Neural crest cell (in vitro differentiated cells): ENCODE data around the gene TMEM140. TPM values are rescaled to one million over a fixed set of nuclear protein-coding genes. Genes with fewer than 3 reads are reported as not detected.

Experiments
- DNase-seq: peaks from one replicate; pipeline ENCODE4 v3.0.0; 2021; ENCODE audit warnings: low read depth, mixed read lengths, low spot score
- H3K27ac Mint-ChIP-seq: one replicate; pipeline ENCODE4 v1.8.0; 2021; ENCODE audit warnings: mild to moderate bottlenecking, mixed read lengths; ENCODE audit not compliant: unreplicated experiment
- H3K27me3 Mint-ChIP-seq: 2 replicates; pipeline ENCODE4 v1.8.0; 2021; ENCODE audit warnings: low read depth, mild to moderate bottlenecking, mixed read lengths
- H3K36me3 Mint-ChIP-seq: 2 replicates; pipeline ENCODE4 v1.8.0; 2021; ENCODE audit warnings: low read depth, mild to moderate bottlenecking, mixed read lengths
- H3K4me1 Mint-ChIP-seq: 2 replicates; pipeline ENCODE4 v1.8.0; 2021; ENCODE audit warnings: mixed read lengths
- H3K4me3 Mint-ChIP-seq: one replicate; pipeline ENCODE4 v1.8.0; 2021; ENCODE audit warnings: mild to moderate bottlenecking, mixed read lengths
- H3K9me3 Mint-ChIP-seq: 2 replicates; pipeline ENCODE4 v1.8.0; 2021; ENCODE audit warnings: mixed read lengths
- CTCF ChIP-seq: fragments of 200-600 bp; sonication (generic); conservative IDR thresholded peaks from 2 replicates; pipeline ENCODE4 v1.5.0; 2021; ENCODE audit warnings: antibody characterized with exemption, mild to moderate bottlenecking
- total RNA-seq: library from RNA; stranded (reverse); gene quantifications from 2 replicates; pipeline ENCODE4 v1.2.1, GENCODE V29; 2021

The TMEM140 gene
- total RNA-seq, 1 donor from 2014 or later, result 0.12 TPM

- Mint-ChIP-seq H3K4me1 (peaks cover 6% of the 10 kb centered on the region), H3K27ac (no peak overlapping the region), H3K4me3 (no peak overlapping the region), H3K27me3 (no peaks in the 10 kb centered on the region), H3K9me3 (peaks cover 13% of the 10 kb centered on the region), H3K36me3 (peaks cover 28% of the 10 kb centered on the region)
- TF ChIP-seq CTCF, result no peak
- DNase-seq, result no peak
Observed at GRCh38 chr7:135177028-135177696, 29.3 kb downstream of the TMEM140 start.

- no peaks in the 10 kb centered on the region for H3K27me3 Mint-ChIP-seq
- no peak for DNase-seq
- peaks cover 18% of the 10 kb centered on the region for H3K9me3 Mint-ChIP-seq
- peaks cover 5% of the 10 kb centered on the region for H3K4me1 Mint-ChIP-seq
- TF ChIP-seq CTCF, result no peak
- no peak overlapping the region for H3K4me3 Mint-ChIP-seq
- H3K27ac Mint-ChIP-seq, result no peak overlapping the region
- peaks cover 38% of the 10 kb centered on the region for H3K36me3 Mint-ChIP-seq
Observed at GRCh38 chr7:135178364-135178763, 30.5 kb downstream of the TMEM140 start.

- H3K27me3 Mint-ChIP-seq, result no peaks in the 10 kb centered on the region
- peaks cover 49% of the 10 kb centered on the region for H3K36me3 Mint-ChIP-seq
Observed at GRCh38 chr7:135179321-135179925, 31.6 kb downstream of the TMEM140 start.

GRCh38 chr7:135180122-135180521, 32.2 kb downstream of the TMEM140 start:
- DNase-seq, result no peak
- peaks cover 18% of the 10 kb centered on the region for H3K9me3 Mint-ChIP-seq
- no peak overlapping the region for H3K4me3 Mint-ChIP-seq
- peaks cover 5% of the 10 kb centered on the region for H3K4me1 Mint-ChIP-seq
- H3K36me3 Mint-ChIP-seq, result peaks cover 51% of the 10 kb centered on the region
- H3K27ac Mint-ChIP-seq, result no peak overlapping the region
- no peaks in the 10 kb centered on the region for H3K27me3 Mint-ChIP-seq
- no peak for TF ChIP-seq CTCF

More at GRCh38 chr7:135179321-135179925, 31.6 kb downstream of the TMEM140 start:
- DNase-seq, result no peak
- H3K4me3 Mint-ChIP-seq, result no peak overlapping the region
- no peak overlapping the region for H3K27ac Mint-ChIP-seq
- no peak for TF ChIP-seq CTCF
- peaks cover 5% of the 10 kb centered on the region for H3K4me1 Mint-ChIP-seq
- peaks cover 18% of the 10 kb centered on the region for H3K9me3 Mint-ChIP-seq

GRCh38 chr7:135181261-135181928, 33.5 kb downstream of the TMEM140 start:
- H3K36me3 Mint-ChIP-seq, result peaks cover 51% of the 10 kb centered on the region
- no peak overlapping the region for H3K4me3 Mint-ChIP-seq

More at GRCh38 chr7:135181261-135181928, 33.5 kb downstream of the TMEM140 start:
- Mint-ChIP-seq H3K9me3 (peaks cover 18% of the 10 kb centered on the region), H3K27me3 (no peaks in the 10 kb centered on the region), H3K4me1 (peaks cover 5% of the 10 kb centered on the region), H3K27ac (no peak overlapping the region)
- DNase-seq, result no peak
- no peak for TF ChIP-seq CTCF
